ENCODE measurements around the gene SACS.
"Not testable (repeated sequence)": the region's sequence is repeated elsewhere in the genome, so short reads cannot be mapped to it uniquely, and the experiment has no call there.

SACS gene

GRCh38 chr13:23411220-23411619 lies 22.3 kb downstream of the SACS start:
- DNase-seq, result no peak

- DNase-seq, result no peak
These were observed 25.5 kb downstream of the SACS start for GRCh38 chr13:23408026-23408425.

- DNase-seq, result not testable (repeated sequence)
These were observed 32.3 kb downstream of the SACS start for GRCh38 chr13:23401156-23401555.

GRCh38 chr13:23399347-23399746 lies 34.2 kb downstream of the SACS start:
- DNase-seq, result no peak

GRCh38 chr13:23394821-23395220 lies 38.7 kb downstream of the SACS start:
- no peak for DNase-seq

GRCh38 chr13:23392925-23393645 lies 40.4 kb downstream of the SACS start:
- DNase-seq, result peak; percentile 14

- DNase-seq, result no peak
These were observed 41.2 kb downstream of the SACS start for GRCh38 chr13:23392313-23392712.

- DNase-seq, result peak; percentile 36
These were observed 41.8 kb downstream of the SACS start for GRCh38 chr13:23391752-23392151.

GRCh38 chr13:23386533-23386932 lies 47.0 kb downstream of the SACS start:
- DNase-seq, result peak; percentile 33

GRCh38 chr13:23385931-23386330 lies 47.6 kb downstream of the SACS start:
- no peak for DNase-seq

- peak; percentile 69 for DNase-seq
These were observed 49.4 kb downstream of the SACS start for GRCh38 chr13:23384111-23384510.

GRCh38 chr13:23383151-23383550 lies 50.4 kb downstream of the SACS start:
- peak; percentile 9 for DNase-seq

GRCh38 chr13:23381866-23382265 lies 51.6 kb downstream of the SACS start:
- no peak for DNase-seq

GRCh38 chr13:23380534-23380933 lies 53.0 kb downstream of the SACS start:
- DNase-seq, result no peak

- peak; percentile 84 for DNase-seq
These were observed 55.4 kb downstream of the SACS start for GRCh38 chr13:23377983-23378632.

- DNase-seq, result no peak
These were observed 55.9 kb downstream of the SACS start for GRCh38 chr13:23377579-23377978.

GRCh38 chr13:23375001-23375971 lies 58.2 kb downstream of the SACS start:
- DNase-seq, result peak; percentile 99

GRCh38 chr13:23372264-23372906 lies 61.1 kb downstream of the SACS start:
- DNase-seq, result no peak

- no peak for DNase-seq
These were observed 65.6 kb downstream of the SACS start for GRCh38 chr13:23367907-23368306.

GRCh38 chr13:23365652-23366051 lies 67.8 kb downstream of the SACS start:
- DNase-seq, result no peak

- no peak for DNase-seq
These were observed 73.6 kb downstream of the SACS start for GRCh38 chr13:23359882-23360281.

GRCh38 chr13:23357349-23357748 lies 76.2 kb downstream of the SACS start:
- no peak for DNase-seq

- no peak for DNase-seq
These were observed 77.1 kb downstream of the SACS start for GRCh38 chr13:23356368-23356767.

Measured in activated effector memory CD4-positive, alpha-beta T cell treated with anti-CD3 and anti-CD28 coated beads, Interleukin-2, amount 50 U/mL, for 16 hours (primary cell).